22Rv1 (cell line): ENCODE results near the gene YBX2.
A peak's percentile ranks its signal among the peaks of the same experiment; 100 is the strongest.

Experiments used
- H3K27ac ChIP-seq: fragments of 450-650 bp; 2 replicates; pipeline ENCODE4 v1.5.1; 2017
- ZFX ChIP-seq: fragments of 450-650 bp; IDR thresholded peaks from 2 replicates; pipeline ENCODE4 v1.6.1; 2017; ENCODE audit warnings: antibody characterized with exemption, borderline replicate concordance
- TF ChIP-seq, protein P1 (sequence below): fragments of 450-650 bp; IDR thresholded peaks from 2 replicates; pipeline ENCODE4 v1.5.1; 2017; ENCODE audit warnings: mild to moderate bottlenecking

Gene YBX2

DNA sequence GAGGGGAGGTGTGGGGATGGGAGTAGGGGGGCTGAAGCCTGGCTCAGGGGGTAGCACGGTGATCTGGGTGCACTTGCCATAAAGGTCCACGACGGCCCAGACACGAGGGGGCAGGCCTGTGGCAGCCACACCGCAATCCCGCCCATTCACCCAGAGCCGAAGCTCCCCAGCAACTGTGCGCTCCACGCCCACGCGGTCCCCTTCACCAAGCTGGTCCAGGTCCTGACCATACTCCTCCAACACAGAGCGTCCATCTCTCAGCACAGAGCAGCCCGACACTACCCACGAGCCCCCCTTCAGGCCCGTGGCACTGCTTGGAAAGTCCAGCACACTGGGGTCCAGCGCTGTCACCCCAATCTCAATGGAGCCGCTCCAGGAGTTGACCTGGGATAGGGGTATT, 33.1 kb upstream of the YBX2 start:
- H3K27ac ChIP-seq, result no peak overlapping the region
- no peak for TF ChIP-seq ZFX
- TF ChIP-seq, protein P1, sequence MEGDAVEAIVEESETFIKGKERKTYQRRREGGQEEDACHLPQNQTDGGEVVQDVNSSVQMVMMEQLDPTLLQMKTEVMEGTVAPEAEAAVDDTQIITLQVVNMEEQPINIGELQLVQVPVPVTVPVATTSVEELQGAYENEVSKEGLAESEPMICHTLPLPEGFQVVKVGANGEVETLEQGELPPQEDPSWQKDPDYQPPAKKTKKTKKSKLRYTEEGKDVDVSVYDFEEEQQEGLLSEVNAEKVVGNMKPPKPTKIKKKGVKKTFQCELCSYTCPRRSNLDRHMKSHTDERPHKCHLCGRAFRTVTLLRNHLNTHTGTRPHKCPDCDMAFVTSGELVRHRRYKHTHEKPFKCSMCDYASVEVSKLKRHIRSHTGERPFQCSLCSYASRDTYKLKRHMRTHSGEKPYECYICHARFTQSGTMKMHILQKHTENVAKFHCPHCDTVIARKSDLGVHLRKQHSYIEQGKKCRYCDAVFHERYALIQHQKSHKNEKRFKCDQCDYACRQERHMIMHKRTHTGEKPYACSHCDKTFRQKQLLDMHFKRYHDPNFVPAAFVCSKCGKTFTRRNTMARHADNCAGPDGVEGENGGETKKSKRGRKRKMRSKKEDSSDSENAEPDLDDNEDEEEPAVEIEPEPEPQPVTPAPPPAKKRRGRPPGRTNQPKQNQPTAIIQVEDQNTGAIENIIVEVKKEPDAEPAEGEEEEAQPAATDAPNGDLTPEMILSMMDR, result no peak

DNA sequence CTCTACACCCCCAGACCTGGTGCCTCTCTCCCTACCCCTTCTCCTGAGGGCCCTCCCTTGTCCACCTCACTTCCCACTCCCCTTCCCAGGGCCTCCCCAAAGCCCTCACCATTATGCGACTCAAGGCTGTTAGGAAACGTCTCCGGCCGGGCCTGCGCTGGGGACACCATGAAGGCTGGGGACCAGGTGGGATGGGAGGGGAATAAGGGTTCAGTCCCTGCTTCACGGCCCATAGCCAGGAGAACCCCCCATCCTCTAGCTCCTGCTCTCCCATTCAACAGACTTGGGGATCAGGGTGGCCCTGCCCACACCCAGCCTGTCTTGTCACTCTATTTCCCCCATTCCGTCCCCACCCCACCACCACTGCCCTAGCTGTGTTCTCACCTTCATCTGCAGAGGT, 32.6 kb upstream of the YBX2 start:
- no peak overlapping the region for H3K27ac ChIP-seq
- TF ChIP-seq, protein P1, result no peak
- TF ChIP-seq ZFX, result no peak

DNA sequence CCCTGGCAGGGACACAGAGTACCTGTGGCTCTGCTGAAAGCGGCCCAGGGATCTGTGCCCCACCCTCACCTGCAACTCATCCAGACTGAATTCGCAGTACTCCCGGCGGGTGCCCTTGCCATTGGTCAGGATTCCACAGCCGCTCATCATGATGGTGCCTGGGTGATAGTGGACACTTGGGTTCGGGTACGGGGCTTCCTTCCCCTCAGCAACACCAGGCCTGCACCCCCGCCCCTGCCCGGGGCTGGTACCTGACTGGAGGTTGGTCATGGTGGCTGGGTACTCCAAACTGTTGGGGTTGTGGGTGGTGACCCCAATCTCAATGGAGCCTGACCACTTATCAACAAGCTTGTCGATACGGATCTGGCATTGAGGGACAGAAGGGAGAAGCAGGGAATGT, 31.7 kb upstream of the YBX2 start:
- TF ChIP-seq ZFX, result no peak
- TF ChIP-seq, protein P1, result no peak
- no peak overlapping the region for H3K27ac ChIP-seq

DNA sequence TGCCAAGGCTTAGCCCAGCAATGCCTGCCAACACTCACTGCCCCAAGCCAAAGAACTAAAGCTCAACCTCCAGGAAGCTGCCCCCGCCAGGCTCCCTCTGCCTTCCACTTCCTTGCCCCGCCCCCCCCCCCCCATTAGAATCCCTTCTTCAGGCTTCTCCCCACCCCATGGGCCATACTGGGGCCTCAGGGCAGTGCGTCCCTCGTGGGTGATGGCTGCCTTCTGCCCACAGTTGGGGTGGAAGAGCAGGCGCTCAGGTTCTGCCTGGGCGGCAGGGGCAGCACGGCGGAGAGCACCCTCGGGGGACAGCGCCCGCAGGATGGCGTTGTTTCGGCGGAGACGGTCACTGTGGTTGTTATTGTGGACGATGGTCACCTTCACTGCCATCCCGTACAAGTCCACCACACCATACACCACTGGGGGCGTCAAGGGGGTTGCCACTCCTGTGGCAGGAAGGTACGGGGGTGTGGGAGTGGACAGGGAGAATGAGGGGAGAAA, 30.6 kb upstream of the YBX2 start:
- TF ChIP-seq ZFX, result no peak
- TF ChIP-seq, protein P1, result no peak
- no peak overlapping the region for H3K27ac ChIP-seq

DNA sequence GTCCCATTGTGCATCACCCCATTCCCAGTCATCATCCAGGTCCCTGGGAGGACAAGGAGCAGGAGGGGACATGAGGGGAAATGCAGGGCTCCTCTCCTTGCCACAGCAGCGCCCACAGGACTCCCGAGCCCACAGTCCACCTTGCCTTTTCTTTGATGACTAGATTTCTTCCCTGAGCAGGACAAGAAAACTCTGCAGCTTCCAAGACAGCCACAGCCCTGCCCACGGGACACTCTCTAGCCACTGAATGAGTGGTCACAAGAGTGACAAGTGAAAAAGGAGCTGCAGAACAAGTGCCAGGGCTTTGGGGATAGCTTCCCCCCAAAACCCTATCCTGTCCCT, 30.0 kb upstream of the YBX2 start:
- no peak for TF ChIP-seq ZFX
- TF ChIP-seq, protein P1, result peak; percentile 71
- H3K27ac ChIP-seq, result no peak overlapping the region

DNA sequence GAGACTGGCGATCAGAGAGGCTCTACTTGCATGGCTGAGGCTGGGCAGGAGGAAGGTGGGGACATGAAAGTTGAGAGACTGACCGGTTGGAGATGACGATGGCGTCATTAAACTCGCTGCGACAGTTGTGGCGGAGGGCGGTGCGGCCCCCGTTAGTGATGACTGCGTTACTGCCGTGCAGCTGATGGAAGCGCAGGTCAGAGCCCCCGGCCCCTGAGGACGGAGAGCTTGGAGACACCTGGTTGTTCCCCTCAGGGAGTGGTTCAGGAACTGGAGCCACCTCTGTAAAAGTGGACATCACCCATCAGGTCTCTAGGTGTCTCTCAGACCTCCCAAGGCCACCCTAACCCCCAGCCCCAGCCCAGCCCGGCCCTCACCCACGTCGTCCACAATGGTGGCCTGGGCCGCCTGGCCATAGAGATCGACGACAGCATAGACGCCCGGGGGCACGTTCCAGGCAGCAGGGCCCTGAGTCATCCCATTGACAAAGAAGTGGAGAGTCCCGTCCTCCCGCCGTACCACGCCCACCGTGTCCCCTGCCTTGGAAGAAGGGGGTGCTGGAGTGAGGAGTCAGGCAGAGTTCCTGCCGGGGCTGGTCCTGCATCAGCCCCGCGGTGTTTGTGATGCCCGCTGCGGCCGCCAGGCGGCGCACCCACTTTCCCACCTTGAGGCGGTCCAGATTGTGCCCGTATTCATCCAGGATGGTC, 29.4 kb upstream of the YBX2 start:
- no peak for TF ChIP-seq ZFX
- TF ChIP-seq, protein P1, result peak; percentile 90
- H3K27ac ChIP-seq, result no peak overlapping the region

DNA sequence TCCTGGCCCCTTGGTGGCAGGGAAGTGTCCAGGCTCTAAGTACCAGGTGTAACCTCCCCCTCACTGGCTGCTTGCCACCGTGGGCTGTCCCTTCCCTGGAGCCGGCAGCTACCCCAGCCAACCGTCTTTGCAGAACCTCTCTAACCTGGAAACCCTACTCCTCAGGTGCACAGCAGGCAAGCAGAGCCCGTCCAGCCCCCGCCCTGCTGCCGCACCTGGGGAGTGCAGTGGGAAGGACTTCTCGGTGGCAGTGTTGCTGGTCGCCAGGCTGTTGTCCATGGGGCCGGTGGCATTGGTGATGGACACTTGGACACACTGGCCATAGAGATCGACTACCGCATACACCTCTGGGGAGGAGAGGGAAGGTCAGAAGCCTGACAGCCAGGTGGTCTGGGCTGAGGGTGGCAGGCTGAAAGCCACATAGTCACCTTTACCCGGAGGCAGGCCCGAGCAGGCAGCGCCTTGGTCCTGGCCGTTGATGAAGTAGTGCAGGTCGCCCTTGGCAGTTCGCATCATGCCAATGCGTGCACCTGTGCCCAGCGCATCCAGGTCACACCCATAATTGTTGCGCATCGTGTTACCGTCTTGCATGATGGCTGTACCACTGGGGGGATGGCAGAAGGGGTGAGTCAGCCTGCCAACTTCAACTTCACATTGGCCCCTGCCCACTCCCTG, 28.2 kb upstream of the YBX2 start:
- H3K27ac ChIP-seq, result no peak overlapping the region
- TF ChIP-seq, protein P1, result no peak
- no peak for TF ChIP-seq ZFX
